OCI-LY1 (cell line): ENCODE results near the gene EIPR1.

Experiments used
- H2AFZ ChIP-seq: fragments of 200-600 bp; sonication (generic), shearing (Covaris generic); 2 replicates; pipeline ENCODE4 v1.6.0; 2014; ENCODE audit warnings: antibody characterized with exemption, mild to moderate bottlenecking, low read length
- H3F3A ChIP-seq: fragments of 200-600 bp; sonication (generic), shearing (Covaris generic); 2 replicates; pipeline ENCODE4 v1.6.0; 2014; ENCODE audit warnings: mild to moderate bottlenecking, antibody characterized with exemption, low read length, moderate library complexity; ENCODE audit not compliant: insufficient read depth
- H3K27ac ChIP-seq: fragments of 200-600 bp; sonication (generic); 2 replicates; pipeline ENCODE4 v1.5.1; 2014; ENCODE audit warnings: low read length, mixed run types, mild to moderate bottlenecking, low read depth; ENCODE audit not compliant: poor library complexity, severe bottlenecking
- H3K27me3 ChIP-seq: fragments of 200-600 bp; sonication (generic); 2 replicates; pipeline ENCODE4 v1.6.0; 2014; ENCODE audit warnings: antibody characterized with exemption, mild to moderate bottlenecking, low read length, moderate library complexity; ENCODE audit not compliant: insufficient read depth
- H3K36me3 ChIP-seq: fragments of 200-600 bp; sonication (generic); 2 replicates; pipeline ENCODE4 v1.6.1; 2014; ENCODE audit warnings: mild to moderate bottlenecking, antibody characterized with exemption, low read length, moderate library complexity, mixed read lengths; ENCODE audit not compliant: insufficient read depth
- H3K4me1 ChIP-seq: fragments of 200-600 bp; sonication (generic); 2 replicates; pipeline ENCODE4 v1.5.1; 2014; ENCODE audit warnings: mild to moderate bottlenecking, low read length, moderate library complexity; ENCODE audit not compliant: insufficient read depth, severe bottlenecking
- H3K4me2 ChIP-seq: fragments of 200-600 bp; sonication (generic), shearing (Covaris generic); 2 replicates; pipeline ENCODE4 v1.6.1; 2014; ENCODE audit warnings: low read length
- H3K4me3 ChIP-seq: fragments of 200-600 bp; sonication (generic); 2 replicates; pipeline ENCODE4 v1.5.1; 2014; ENCODE audit warnings: low read length, low read depth, mild to moderate bottlenecking, mixed read lengths; ENCODE audit not compliant: poor library complexity, severe bottlenecking
- H3K79me2 ChIP-seq: fragments of 200-600 bp; shearing (Covaris generic); 2 replicates; pipeline ENCODE4 v1.6.1; 2016; ENCODE audit warnings: mixed run types, low read length, mixed read lengths; ENCODE audit not compliant: insufficient read depth
- H3K9ac ChIP-seq: fragments of 200-600 bp; sonication (generic), shearing (Covaris generic); 2 replicates; pipeline ENCODE4 v1.6.1; 2014; ENCODE audit warnings: mild to moderate bottlenecking, low read length, mixed read lengths
- H3K9me2 ChIP-seq: fragments of 200-600 bp; sonication (generic), shearing (Covaris generic); 2 replicates; pipeline ENCODE4 v1.6.1; 2014; ENCODE audit warnings: low read depth, mild to moderate bottlenecking, low read length, mixed read lengths
- H3K9me3 ChIP-seq: fragments of 200-600 bp; shearing (Covaris generic); 2 replicates; pipeline ENCODE4 v1.6.1; 2014; ENCODE audit warnings: low read length, mixed read lengths
- H4K20me1 ChIP-seq: fragments of 200-600 bp; sonication (generic), shearing (Covaris generic); 2 replicates; pipeline ENCODE4 v1.6.0; 2016; ENCODE audit warnings: mild to moderate bottlenecking, low read length; ENCODE audit not compliant: insufficient read depth
- CTCF ChIP-seq: fragments of 200-600 bp; sonication (generic), shearing (Covaris generic); IDR thresholded peaks from 2 replicates; pipeline ENCODE4 v1.5.1; 2017; ENCODE audit warnings: mild to moderate bottlenecking, antibody characterized with exemption, low read length, moderate library complexity, mixed read lengths
- EZH2 ChIP-seq: fragments of 200-600 bp; sonication (generic), shearing (Covaris generic); IDR thresholded peaks from 2 replicates; pipeline ENCODE4 v1.8.0; 2017; ENCODE audit warnings: borderline replicate concordance, mixed run types, mild to moderate bottlenecking, antibody characterized with exemption, low read length, moderate library complexity, mixed read lengths

Gene EIPR1

DNA sequence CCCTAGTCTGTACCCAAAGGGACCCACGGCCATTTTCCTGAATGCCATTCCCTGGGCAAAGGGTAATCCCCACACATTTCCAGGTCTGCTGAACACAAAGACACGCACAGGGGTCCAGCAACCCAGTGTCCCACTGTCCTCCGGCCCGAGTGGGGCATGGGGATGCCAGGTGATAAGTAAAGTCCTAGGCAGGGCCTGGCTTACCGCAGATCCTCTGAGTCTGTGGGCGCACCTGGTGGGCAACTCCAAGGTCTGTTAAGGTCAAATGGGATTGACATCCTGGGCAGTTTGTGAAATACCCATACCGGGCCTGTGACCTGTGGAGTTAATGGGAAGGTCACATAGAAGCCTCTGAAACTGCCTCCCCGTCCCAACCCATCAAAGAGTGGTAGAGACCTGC lies 116.1 kb downstream of the EIPR1 start:
- Histone ChIP-seq H3K27me3 (no peaks in the 10 kb centered on the region), H3K4me2 (no peak overlapping the region), H2AFZ (no peak overlapping the region), H3K9me3 (no peaks in the 10 kb centered on the region), H3K4me1 (peaks cover 14% of the 10 kb centered on the region), H3K27ac (no peak overlapping the region), H3K9ac (no peak overlapping the region), H3K36me3 (no peaks in the 10 kb centered on the region), H3K9me2 (no peaks in the 10 kb centered on the region), H3K79me2 (no peaks in the 10 kb centered on the region), H3F3A (0 out of 2 replicates have a peak, but pooled peaks cover 5% of the 10 kb centered on the region), H4K20me1 (no peaks in the 10 kb centered on the region), H3K4me3 (no peak overlapping the region)
- TF ChIP-seq CTCF (no peak), EZH2 (no peak)

DNA sequence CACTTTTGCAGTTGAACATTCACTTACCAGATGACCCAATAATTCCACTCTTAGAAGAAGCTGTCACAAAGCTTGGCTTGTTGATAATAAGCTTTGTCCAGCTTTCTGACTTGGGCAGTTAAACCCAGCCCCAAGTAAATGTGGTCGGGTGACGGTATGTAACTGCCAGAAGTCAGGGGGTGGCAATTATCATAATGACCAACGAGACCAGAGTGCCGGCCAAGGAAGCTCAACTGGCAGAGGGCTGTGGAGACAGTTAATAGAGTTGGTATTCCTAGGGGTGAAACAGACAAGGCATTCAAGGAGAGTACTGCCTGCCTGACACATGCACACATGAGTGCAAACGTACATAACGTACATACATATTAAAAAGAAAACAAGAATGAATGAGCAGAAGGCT lies 116.7 kb downstream of the EIPR1 start:
- Histone ChIP-seq H3K9me2 (no peaks in the 10 kb centered on the region), H3K79me2 (no peaks in the 10 kb centered on the region), H2AFZ (no peak overlapping the region), H4K20me1 (no peaks in the 10 kb centered on the region), H3K27me3 (no peaks in the 10 kb centered on the region), H3K9ac (no peak overlapping the region), H3K27ac (no peak overlapping the region), H3K4me1 (peaks cover 19% of the 10 kb centered on the region), H3K9me3 (no peaks in the 10 kb centered on the region), H3K4me2 (no peak overlapping the region), H3F3A (0 out of 2 replicates have a peak, but pooled peaks cover 5% of the 10 kb centered on the region), H3K36me3 (peaks cover 4% of the 10 kb centered on the region), H3K4me3 (no peak overlapping the region)
- no peak for TF ChIP-seq EZH2
- TF ChIP-seq CTCF: no peak

DNA sequence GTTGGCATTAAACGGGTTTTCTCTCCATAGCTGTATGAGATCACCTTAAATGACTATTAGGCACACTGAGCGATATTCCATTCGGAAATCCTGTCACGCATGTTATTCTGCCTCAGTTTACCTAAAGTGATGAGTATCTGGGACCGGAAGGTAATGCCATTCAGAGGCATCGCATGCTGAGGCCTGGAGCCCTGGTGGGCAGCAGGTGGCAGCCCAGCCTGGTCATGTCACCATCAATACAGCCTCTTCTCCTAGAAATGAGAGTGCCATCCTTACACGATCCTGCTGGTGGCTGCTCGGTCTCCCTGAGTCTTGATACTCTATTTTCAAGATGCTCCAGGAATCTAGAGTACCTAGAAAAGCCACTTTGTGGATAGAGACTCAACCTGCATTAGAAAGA lies 119.8 kb downstream of the EIPR1 start:
- TF ChIP-seq CTCF: no peak
- H3K4me1 ChIP-seq: peaks cover 51% of the 10 kb centered on the region

More for the DNA sequence above, 119.8 kb downstream of the EIPR1 start:
- no peak overlapping the region for H3K4me3 ChIP-seq
- H3K36me3 ChIP-seq: peaks cover 18% of the 10 kb centered on the region
- peak overlapping the region; percentile 92 for H3K27ac ChIP-seq
- H2AFZ ChIP-seq: no peak overlapping the region
- no peaks in the 10 kb centered on the region for H3K9me2 ChIP-seq
- no peaks in the 10 kb centered on the region for H4K20me1 ChIP-seq
- peak overlapping the region; percentile 29; the same call in 1 of the 2 replicates for H3K4me2 ChIP-seq
- H3K27me3 ChIP-seq: no peaks in the 10 kb centered on the region
- no peaks in the 10 kb centered on the region for H3K9me3 ChIP-seq
- H3F3A ChIP-seq: 0 out of 2 replicates have a peak, but pooled peaks cover 5% of the 10 kb centered on the region
- H3K9ac ChIP-seq: no peak overlapping the region
- H3K79me2 ChIP-seq: no peaks in the 10 kb centered on the region
